HG03025 (cell line): Measurements from ENCODE around the gene CFAP141.
"Not testable (repeated sequence)": the region's sequence is repeated elsewhere in the genome, so short reads cannot be mapped to it uniquely, and the experiment has no call there.

Experiments
- ATAC-seq: cut with Tn5 transposase; IDR thresholded peaks from one replicate; pipeline ENCODE4 v1.9.1; 2021; ENCODE audit warnings: mild to moderate bottlenecking, moderate library complexity; ENCODE audit not compliant: unreplicated experiment, low FRiP score

Gene CFAP141

DNA sequence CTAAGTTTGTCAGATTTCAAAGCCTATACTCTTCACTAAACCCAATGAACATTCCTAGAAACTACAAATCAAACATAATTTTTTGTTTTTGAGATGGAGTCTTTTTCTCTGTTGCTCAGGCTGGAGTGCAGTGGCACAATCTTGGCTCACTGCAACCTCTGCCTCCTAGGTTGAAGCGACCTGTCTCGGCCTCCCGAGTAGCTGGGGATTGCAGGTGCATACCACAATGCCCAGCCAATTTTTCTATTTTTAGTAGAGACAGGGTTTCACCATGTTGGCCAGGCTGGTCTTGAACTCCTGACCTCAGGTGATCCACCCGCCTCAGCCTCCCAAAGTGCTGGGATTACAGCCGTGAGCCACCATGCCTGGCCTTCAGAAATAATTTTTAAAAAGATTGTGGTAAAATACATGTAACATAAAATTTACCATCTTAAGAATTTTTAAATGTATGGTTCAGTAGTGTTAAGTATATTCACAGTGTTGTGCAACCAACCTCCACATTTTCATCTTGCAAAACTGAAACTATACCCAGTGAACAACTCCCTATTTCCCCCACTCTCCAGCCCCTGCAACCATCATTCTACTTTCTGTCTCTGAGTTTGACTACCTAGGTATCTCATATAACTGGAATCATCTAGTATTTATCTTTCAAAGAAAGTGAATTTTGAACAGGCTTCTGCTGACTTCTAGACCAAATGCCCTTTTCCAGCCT is 2.7 kb upstream of the CFAP141 start:
- no peak for ATAC-seq

DNA sequence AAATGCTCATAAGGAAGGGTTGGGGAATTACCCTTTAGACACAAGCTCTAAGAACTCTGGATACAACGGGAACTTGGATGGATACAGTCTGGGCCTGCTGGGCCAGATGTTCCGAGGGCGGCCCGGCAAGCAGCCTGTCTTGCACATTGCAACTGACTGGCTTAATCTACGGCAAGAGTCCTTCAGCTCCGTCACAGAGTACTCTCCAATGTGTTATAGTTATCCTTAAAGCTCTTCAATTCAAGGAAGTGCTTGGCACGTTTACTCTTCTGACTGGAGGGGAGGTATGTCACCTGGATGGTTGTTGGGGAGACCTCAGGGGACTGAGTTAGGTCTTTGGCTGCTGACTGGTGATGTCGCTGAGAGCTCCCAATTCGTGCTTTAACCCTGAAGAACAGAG is 1.1 kb upstream of the CFAP141 start:
- ATAC-seq, result no peak

DNA sequence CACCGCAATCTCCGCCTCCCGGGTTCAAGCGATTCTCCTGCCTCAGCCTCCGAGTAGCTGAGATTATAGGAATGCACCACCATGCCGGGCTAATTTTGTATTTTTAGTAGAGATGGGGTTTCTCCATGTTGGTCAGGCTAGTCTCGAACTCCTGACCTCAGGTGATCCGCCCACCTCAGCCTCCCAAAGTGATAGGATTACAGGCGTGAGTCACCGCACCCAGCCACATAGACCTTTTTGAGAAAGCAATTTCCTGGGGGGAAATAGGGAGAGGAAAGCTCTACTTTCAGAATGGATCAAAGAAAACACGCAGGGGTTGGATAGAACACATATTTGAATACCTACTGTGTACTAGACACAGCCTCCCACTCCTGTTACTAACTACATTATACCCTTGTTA is 355 bp downstream of the CFAP141 start:
- not testable (repeated sequence) for ATAC-seq

DNA sequence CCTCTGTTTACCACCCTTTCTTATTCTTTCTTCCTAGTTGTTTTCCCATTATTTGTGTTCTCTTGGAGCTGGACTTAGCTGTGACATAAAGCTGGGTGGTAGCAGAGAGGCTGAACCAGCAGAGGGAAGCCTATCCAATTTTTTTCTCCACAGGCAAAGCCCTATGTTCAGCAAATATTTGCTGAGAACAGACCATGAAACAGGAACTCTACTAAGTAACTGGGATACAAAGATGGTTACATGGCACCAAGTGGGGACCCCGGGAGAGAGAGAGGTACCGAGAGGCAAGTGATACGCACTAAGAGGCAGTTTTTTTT is 6.6 kb downstream of the CFAP141 start:
- ATAC-seq, result no peak

DNA sequence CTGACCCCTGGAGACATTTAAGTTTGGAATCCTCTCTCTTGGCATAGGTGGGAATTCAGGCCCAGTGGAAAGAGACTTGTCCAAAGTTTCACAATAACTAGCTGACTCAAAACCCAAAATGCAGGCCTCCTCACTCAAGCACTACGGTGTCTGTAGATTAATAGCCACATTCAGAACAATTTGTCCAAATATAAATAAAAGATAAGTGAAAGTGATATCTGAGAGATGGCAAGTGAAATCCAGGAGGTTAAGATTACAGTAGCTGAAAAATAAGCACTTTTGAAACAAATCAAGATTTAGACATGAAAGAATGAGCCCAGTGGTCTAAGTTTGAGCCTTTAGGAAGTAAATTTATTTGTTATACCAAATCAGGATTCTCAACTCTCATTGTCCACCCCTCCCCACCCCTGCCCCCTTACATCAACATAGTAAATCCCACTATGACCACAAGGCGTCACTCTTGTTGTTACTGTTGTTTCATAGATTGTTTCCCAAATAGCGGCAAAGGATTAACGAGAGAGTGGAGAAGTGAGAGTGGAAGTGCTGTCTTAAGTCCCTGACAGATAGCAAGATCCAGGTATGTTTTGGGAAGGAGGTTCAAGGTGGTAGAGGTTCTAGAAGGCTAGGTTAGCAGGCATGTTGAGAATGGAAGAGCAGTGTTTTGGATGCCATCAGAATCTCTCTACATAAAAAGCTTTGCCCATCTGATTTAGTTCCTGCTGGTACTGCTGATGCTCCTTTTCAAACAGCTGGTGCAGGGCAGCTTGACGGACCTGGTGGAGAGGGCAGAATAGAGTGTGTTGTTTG is 7.2 kb downstream of the CFAP141 start:
- ATAC-seq, result no peak

DNA sequence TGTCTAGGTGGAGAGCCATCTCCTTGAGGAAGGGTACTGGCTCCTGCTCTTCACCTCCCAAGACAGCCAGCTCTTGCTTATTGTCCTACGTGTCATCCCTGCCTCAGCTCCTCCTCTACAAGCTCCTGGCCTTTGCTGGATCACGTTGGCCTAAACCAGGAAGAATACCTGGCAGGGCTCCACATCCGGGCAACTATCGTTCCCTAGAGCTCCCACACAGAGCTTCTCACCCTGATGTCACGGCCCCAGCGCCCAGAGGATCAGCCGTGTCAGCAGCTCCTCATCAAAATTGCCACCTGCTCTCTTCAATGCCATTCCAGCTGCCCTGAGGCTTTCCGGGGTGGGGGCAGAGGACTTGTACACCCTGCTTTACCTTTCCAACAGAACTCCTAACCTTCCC is 12.3 kb downstream of the CFAP141 start:
- ATAC-seq, result no peak

DNA sequence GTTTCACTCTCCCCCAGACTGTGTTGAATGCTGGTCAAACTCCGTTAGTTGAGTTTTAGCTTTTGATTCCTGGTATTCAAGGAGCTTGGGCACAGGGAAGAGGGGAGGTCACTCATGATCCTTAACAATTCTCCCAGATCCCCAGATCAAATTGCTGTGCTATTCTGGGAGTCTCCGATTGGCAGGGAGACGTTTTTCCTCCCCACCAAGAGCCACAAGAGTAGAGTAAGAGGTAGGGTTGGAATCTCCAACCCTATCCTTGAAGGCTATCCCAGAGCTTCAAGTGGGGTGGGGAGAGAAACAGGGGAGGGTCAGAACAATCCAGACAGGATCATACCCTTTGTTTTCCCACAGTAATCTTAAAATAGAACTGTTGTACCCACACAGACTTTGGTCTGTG is 13.7 kb downstream of the CFAP141 start:
- no peak for ATAC-seq

DNA sequence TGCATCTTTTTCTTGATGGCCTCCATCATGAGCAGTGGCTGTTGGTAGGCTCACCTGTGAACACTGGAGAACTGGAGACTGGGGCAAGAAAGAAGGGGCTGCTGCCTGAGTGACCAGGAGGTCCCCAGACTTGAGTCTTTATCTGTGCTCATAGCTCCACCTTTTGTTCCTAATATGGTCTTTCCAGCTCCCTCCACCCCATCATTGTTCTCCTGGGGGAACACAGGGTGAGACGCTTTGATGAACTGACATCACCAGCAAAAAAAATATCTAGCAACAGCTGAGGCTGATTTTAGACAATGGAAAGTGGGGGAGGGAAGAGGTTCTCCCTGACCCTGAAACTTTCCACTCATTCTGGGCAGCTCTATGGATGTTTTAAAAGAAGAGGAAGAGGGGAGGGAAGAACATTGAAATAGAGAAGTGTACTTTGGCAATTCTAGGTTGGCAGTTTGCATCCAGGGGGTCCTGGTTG is 14.1 kb downstream of the CFAP141 start, which contains the start of gene TPM3:
Gene TPM3 (minus strand): TSS at position 111 of the 472 bp plus-strand sequence. CDS start 82 bp downstream, at position 29.
- no peak for ATAC-seq

DNA sequence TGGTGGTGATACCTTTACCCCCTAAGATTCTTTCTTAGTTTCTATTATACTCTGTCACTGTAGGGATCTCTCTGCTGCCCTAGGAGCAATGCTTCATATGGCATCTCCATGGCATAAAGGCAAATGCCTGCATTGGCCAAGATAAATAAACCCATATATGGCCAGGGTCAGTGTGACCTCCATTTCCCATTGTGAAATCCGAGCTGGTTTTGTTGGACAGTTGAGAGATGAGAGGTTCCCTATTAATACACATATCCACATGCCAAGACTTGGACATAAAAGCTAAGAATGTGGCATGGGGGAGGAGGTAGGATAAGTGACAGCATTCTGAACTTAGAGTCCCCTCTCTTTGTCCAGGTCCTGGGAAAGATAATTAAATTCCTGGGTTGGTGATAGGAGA is 15.6 kb downstream of the CFAP141 start:
- no peak for ATAC-seq

DNA sequence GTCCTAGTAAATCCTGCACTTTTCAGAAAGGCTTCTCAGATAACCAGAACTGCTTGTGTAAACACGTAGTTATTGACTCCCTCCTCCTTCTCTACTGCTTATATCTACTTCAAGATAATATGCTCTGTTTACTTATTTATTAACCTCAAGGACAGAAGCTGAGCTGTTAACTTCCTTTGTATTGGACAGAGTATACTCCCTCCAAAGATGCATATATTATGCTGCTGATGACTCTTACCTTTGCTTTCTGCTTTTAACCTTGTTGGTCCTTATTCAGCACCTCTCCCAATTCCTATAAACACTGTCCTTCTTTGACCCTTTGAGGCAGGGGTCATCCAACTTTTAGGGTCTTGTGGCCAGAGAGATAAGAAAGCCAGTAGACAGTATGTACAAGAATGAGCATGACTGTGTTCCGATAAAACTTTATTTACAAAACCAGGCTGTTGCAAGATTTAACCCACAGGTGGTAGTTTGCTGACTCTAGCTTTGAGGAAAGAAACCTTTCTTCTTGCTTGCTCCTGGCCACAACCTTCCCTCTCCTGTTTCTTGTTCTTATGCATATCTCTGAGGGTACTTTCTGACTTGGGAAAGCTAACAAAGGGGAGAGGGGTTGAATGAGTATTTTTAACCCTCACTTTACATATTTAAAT is 19.2 kb downstream of the CFAP141 start:
- no peak for ATAC-seq

DNA sequence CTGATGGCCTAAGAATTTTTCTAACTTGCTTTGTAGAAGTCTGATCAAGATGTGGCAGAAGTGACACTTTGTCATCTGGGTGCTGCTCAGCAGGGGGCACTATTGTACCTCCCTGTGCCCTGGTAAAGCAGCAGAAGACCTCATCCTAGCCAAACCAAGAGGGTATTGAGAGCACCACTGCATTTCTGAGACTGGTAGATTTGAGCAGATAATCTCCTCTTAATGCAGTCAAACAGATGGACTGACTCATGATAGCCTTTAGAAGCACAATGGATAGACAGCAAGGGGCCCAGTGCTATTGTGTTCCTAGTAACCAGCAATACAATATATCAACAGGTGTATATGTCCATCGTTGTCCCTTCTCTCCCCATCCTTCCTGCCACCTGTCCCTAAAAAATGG is 20.0 kb downstream of the CFAP141 start:
- no peak for ATAC-seq

DNA sequence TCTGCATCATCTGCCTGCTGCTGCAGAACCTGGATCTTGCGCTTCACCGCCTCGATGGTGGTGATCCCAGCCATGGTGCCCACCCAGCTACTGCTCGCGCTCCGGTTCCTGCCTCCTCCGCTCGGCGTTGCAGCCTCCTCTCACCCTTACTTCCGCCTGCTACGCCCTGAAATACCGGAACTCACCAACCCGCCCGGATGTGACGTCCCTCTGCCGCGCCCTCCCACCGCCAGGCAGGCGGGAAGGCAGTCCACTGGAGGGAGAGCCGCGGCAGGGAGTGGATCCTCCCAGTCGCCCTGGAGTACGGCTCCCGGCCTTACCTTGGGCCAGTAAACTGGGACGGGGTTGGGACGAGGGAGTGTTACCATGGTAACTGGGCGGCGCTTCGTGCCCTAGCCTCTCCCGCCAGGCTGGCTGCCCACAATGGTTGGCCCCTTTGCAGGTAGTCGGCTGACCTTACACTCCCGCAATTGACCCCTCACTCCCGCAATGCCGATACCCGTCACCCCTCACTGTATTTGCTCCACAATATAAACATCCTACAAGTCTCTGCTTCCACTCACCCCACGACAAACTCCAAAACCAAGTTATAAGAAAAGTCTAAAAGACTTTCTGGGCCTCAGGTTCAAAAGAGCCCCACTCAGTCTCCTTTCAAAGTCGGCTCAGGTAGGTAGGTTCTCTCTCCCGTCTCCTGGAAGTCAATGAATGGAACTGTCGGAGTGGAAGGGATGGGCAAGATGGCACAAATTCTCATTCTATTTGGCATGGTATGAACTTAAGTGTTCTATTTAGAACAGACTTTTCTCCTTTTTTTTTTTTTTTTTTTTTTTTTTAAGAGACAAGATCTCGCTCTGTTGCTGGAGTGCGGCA is 22.9 kb downstream of the CFAP141 start:
- peak; percentile 73 for ATAC-seq

DNA sequence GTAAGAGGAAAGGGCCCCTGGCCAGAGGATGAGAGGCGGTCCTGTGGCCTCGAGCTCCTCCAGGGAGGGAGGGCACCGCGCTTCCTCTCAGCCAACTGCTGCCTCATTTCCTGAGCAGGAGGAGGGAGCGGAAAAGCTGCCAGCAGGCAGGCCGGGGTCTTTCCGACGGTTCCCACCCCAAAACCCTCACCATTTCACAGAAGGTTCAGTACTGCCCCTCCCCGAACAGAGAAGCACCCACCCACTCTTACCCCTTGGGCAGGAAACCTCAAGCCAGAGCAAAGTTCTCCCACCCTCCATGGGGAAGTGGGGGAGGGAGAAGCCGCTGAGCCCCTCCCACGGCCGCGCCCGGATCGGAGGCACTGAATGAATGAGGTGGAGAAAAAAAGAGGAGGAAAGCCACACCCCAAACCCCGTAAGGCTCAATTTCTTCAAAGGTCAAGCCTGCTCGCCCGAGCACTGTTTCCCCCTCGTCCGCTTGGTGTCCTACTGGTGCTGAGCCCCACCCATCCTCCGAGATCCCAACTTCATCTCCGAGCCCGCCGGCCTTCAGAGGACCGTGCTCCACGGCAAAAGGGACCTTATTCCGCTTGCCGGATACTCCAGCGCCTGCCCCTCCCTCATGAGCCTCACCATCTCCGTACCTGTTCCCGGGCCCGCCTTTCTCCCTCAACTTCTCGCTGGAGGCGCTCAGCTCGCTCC is 23.6 kb downstream of the CFAP141 start:
- peak; percentile 52 for ATAC-seq

DNA sequence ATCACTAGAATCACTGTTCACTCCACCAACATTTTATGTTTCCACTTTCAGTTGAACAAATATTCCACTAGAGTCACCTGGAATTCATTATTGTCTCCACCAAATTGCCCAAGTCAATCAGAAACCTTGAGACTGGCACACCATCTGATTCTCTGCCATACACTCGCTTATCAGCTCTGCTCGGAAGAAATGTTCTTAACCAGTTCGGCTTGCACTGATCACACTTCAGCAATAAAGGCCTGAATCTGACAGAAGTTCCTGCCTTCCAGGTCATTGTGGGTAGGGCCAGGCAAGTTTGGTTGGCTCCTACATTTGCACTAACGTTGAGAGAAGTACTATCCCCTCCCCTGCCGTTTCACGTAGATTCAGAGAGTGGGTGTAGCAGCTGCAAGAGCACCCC is 24.2 kb downstream of the CFAP141 start:
- no peak for ATAC-seq

DNA sequence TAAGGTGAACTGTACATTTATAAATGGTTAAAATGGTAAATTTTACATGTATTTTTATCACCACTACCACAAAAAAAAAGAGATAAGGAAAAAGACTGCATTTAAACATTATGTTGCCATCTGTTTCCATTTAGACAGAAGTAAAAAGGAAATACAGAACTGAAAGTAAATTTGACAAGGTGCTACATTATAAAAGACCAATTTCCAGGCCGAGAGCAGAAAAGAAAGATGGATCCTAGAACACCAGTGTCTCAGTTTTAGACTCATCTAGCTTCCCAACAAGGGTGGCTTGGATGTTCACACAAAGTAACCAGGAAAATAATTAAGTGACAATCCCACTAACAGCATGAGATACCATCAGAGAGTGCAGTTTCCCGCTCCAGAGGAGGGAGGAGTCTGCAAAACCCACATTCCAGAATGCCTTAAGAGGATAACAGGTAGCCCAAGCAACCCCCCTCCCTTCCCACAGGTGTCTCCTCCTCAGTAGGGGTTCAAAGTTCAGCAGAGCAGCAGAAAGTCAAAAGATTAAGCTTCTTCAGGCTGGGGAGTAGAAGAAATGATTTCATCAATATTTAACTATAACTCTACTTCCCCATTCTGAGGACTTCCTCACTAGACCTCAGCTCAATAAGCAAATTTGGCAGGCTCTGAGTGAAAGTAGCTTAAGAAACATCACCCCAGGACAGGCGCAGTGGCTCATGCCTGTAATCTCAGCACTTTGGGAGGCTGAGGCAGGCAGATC is 26.0 kb downstream of the CFAP141 start:
- no peak for ATAC-seq

DNA sequence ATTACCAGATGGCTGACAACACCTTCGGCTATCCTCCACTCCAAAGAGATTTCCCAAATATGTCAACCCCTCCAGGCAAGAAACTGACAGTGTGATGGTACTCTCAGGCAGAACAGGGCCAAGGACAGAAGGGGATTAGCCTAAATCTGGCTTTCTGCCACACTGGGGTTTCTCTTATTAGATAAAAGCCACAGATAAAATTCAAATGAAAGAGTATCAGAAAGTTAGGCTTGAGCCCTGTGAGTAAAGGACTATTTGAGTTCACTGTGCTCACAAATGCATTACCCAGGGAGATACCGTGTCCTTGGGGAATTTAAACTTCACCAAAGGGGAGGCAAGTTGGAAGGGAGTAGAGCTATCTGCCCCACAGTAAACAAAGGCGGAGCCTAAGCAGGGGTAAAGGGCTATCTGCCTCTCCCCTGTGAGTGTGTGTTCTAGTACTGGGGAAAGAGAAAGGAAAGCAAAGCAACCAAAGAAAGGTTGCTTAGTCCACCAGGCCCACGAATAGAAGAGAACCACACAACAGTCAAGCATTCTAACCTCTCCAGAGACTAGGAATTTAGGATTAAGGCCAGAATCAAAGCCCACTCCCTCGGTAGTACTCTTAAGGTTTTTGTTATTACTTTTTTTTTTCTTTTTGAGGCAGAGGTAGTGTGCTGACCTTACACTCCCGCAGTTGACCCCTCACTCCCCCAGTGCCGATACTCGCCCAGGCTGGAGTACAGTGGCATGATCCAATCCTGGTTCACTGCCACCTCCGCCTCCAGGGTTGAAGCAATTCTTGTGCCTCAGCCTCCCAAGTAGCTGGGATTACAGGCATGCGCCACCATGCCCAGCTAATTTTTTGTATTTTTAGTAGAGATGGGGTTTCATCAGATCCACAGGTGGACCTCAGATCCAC is 27.0 kb downstream of the CFAP141 start:
- ATAC-seq, result no peak

DNA sequence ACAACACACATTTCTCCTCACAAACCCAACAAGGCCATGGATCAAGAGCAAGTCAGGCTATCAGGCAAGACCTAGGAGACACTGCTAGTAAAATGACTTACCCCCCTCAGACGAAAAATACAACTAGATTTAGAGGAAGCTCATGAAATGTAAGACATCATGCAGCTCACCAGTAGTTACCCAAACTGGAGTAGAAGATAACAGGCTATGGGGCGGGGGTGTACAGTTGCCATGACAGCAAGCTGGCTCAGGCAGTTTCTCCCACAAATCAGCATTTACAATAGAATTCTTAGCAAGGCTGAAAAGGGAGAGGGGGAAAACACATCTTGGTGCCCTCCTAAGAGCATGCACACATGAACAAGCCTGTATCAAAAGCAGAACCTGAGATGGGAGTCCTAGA is 28.1 kb downstream of the CFAP141 start:
- no peak for ATAC-seq

DNA sequence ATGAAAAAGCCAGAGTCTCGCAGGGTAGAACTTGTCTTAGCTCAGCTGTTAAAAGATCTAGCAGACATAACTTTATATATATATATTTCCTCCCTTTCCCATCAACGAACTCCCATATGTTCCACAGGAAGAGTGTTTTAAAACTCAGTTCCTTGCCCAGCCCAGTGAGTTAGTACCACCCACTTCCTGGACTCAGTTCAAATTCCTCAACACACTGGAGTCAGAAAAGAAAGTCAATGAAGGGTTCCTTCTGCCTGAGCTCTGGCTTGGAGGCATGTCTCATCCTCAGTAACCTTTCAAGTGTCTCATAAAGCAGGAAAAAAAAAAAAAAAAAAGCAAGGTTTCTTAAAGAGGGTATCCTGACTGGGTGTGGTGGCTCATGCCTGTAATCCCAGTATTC is 29.8 kb downstream of the CFAP141 start:
- no peak for ATAC-seq
